B cell (primary cell): ENCODE data around the gene EGLN1.

Source experiments
- CTCF ChIP-seq: fragments of 200-600 bp; IDR thresholded peaks from one replicate; pipeline ENCODE4 v1.8.0; 2022; ENCODE audit warnings: antibody characterized with exemption, mild to moderate bottlenecking
- EZH2 ChIP-seq: IDR thresholded peaks from 2 replicates; pipeline ENCODE4 v1.6.1; 2012; ENCODE audit warnings: borderline replicate concordance, low read depth, mild to moderate bottlenecking, moderate library complexity, low read length; ENCODE audit not compliant: insufficient read depth, poor library complexity, severe bottlenecking

GRCh38 chr1:231337472-231338269, 84.4 kb downstream of the EGLN1 start, which contains the start of gene EXOC8:
- no peak for TF ChIP-seq CTCF
- no peak for TF ChIP-seq EZH2
